ENCODE results near the gene ERICH2. TPM values are rescaled to one million over a fixed set of nuclear protein-coding genes. Genes with fewer than 3 reads are reported as not detected.
A peak's percentile ranks its signal among the peaks of the same experiment; 100 is the strongest.

Gene ERICH2
- total RNA-seq, 1 experiment from 2014 or later = not detected

DNA sequence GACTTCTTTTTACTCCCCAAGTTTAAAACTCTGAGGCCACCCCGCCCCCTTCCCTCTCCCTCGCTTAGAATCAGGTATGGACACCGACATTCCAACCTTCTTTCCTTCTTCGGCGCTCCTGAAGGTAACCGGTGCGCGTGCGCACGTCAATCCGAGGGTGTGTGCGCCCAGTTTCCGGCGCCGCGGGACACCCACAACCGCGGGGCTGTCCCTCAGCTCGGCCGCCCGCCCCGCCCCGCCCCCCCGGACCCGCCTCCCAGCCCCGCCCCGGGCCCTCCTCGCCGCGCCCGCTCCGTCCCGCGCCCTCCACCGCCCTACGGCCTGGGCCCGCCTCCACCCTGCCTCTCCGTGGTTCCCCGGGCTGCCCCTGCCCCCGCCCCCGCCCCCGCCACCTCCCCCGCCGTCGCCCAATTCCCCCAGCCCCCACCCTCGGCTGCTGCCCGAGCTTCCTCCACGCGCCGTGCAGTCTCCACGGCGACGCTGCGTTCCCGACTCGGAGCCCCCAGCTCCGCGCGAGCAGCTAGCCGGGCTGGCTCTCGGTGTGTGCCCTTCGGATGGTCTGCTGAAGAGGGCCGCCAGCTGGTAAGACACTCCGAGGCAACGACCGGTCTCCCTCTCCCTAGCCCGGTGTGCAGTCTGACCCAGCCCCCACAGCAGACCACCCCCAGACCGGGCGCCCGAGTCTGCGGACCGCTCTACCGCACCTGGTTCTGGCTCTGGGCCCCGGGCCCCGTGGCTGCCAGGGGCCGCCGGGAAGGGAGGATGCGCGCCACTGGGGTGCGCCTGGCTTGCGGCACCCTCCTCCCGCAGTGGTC is 635 bp downstream of the ERICH2 start:
- H3K9me3 ChIP-seq (ENCODE audit: low read length) = no peaks in the 10 kb centered on the region
- DNase-seq = peak; percentile 91
- H3K36me3 ChIP-seq (ENCODE audit: insufficient read depth, low read length) = no peaks in the 10 kb centered on the region
- no peaks in the 10 kb centered on the region for H3K27me3 ChIP-seq (ENCODE audit: low read length)
- H3K9me2 ChIP-seq (replicated peaks; ENCODE audit: insufficient read depth, low read length) = no peaks in the 10 kb centered on the region
- H3K4me3 ChIP-seq (ENCODE audit: low read length) = peak overlapping the region; percentile 92
- H3K4me2 ChIP-seq (ENCODE audit: low read depth, low read length, poor library complexity, severe bottlenecking) = peak overlapping the region; percentile 100
- peak overlapping the region; percentile 100 for H2AFZ ChIP-seq (ENCODE audit: low read length)
- H4K20me1 ChIP-seq (ENCODE audit: insufficient read depth, low read depth, low read length) = no peaks in the 10 kb centered on the region
- no peaks in the 10 kb centered on the region for H3K79me2 ChIP-seq (ENCODE audit: low read length)
- peaks cover 17% of the 10 kb centered on the region for H3K4me1 ChIP-seq (ENCODE audit: low read length)
- H3K27ac ChIP-seq (ENCODE audit: low read length) = no peak overlapping the region
- H3K9ac ChIP-seq (ENCODE audit: low read length) = peak overlapping the region; percentile 92

DNA sequence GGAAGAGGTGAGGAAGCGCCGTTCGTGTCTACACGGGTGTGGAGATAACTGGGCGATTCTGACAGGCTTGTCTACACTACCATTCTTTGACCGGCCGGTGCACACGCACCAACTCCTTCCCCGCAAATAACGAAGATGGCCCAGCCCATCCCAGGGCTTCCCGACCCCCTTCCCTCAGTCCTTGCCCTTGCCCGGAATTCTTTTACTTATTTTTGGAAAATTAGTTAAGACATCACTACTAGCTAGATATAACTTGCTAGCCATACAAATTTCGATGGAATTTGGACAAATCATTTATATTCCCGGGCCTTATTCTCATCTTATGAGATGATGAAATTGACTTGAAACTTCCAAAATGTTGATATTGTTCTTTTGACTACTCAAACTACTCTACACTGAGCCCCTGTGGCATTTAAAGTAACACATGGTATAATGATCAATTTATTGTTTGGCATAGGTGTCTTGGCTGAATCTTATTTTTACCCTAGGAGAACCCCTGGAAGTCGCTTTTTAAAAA is 1.3 kb downstream of the ERICH2 start:
- H3K9ac ChIP-seq (ENCODE audit: low read length) = peak overlapping the region; percentile 69
- no peaks in the 10 kb centered on the region for H3K9me2 ChIP-seq (replicated peaks; ENCODE audit: insufficient read depth, low read length)
- H2AFZ ChIP-seq (ENCODE audit: low read length) = peak overlapping the region; percentile 75; the same call in 1 of the 2 replicates
- H3K4me3 ChIP-seq (ENCODE audit: low read length) = peak overlapping the region; percentile 66
- no peaks in the 10 kb centered on the region for H4K20me1 ChIP-seq (ENCODE audit: insufficient read depth, low read depth, low read length)
- H3K27me3 ChIP-seq (ENCODE audit: low read length) = no peaks in the 10 kb centered on the region
- H3K9me3 ChIP-seq (ENCODE audit: low read length) = no peaks in the 10 kb centered on the region
- no peak overlapping the region for H3K27ac ChIP-seq (ENCODE audit: low read length)
- peak overlapping the region; percentile 70 for H3K4me2 ChIP-seq (ENCODE audit: low read depth, low read length, poor library complexity, severe bottlenecking)
- no peak for DNase-seq
- H3K36me3 ChIP-seq (ENCODE audit: insufficient read depth, low read length) = no peaks in the 10 kb centered on the region
- H3K79me2 ChIP-seq (ENCODE audit: low read length) = no peaks in the 10 kb centered on the region
- peaks cover 17% of the 10 kb centered on the region for H3K4me1 ChIP-seq (ENCODE audit: low read length)

DNA sequence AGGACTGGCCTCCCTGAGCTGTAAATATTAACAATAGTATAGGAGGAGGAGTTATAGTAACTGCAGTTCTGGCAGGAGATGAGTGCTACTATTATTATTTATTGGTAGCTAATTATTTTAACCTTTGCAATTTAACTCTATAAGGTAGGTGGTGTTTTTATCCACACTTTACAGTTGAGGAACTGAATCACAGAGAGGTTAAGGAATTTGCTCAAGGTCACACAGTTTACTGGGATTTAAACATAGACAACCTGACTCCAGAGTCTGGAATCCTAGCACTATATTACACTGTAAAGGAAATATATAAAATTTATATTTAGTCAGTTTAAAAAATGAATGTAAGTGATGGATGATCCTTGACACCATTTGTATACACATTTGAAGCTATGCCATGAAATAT is 2.1 kb downstream of the ERICH2 start:
- H3K9me2 ChIP-seq (replicated peaks; ENCODE audit: insufficient read depth, low read length) = no peaks in the 10 kb centered on the region
- no peak for DNase-seq
- H3K27me3 ChIP-seq (ENCODE audit: low read length) = no peaks in the 10 kb centered on the region
- H3K9me3 ChIP-seq (ENCODE audit: low read length) = no peaks in the 10 kb centered on the region
- no peaks in the 10 kb centered on the region for H3K36me3 ChIP-seq (ENCODE audit: insufficient read depth, low read length)
- no peak overlapping the region for H3K4me3 ChIP-seq (ENCODE audit: low read length)
- H3K4me2 ChIP-seq (ENCODE audit: low read depth, low read length, poor library complexity, severe bottlenecking) = no peak overlapping the region
- no peaks in the 10 kb centered on the region for H3K79me2 ChIP-seq (ENCODE audit: low read length)
- no peak overlapping the region for H2AFZ ChIP-seq (ENCODE audit: low read length)
- H3K4me1 ChIP-seq (ENCODE audit: low read length) = peaks cover 17% of the 10 kb centered on the region
- no peak overlapping the region for H3K27ac ChIP-seq (ENCODE audit: low read length)
- H3K9ac ChIP-seq (ENCODE audit: low read length) = no peak overlapping the region
- no peaks in the 10 kb centered on the region for H4K20me1 ChIP-seq (ENCODE audit: insufficient read depth, low read depth, low read length)

DNA sequence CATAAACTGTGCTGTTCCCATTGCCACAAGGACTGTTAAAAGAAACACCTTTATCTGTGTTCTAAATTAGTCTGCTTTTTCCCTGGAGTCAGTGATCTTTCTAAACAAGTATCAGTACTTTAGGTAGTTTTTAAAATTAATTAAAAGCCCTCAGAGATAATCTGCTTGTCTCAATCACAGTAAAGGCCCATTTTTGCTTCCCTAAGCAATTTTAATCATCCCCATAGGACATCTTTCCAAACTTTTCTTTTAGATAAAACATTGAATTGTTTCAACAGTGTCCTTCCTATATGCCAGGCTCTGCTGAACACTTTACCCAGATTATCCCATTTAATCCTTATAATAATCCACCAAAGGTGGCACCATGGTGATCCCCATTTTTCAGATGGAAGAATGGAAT is 3.9 kb downstream of the ERICH2 start:
- no peak overlapping the region for H3K27ac ChIP-seq (ENCODE audit: low read length)
- no peaks in the 10 kb centered on the region for H4K20me1 ChIP-seq (ENCODE audit: insufficient read depth, low read depth, low read length)
- DNase-seq = no peak
- no peak overlapping the region for H3K4me3 ChIP-seq (ENCODE audit: low read length)
- H3K4me2 ChIP-seq (ENCODE audit: low read depth, low read length, poor library complexity, severe bottlenecking) = no peak overlapping the region
- H3K9me3 ChIP-seq (ENCODE audit: low read length) = no peaks in the 10 kb centered on the region
- H3K36me3 ChIP-seq (ENCODE audit: insufficient read depth, low read length) = no peaks in the 10 kb centered on the region
- H3K27me3 ChIP-seq (ENCODE audit: low read length) = no peaks in the 10 kb centered on the region
- no peaks in the 10 kb centered on the region for H3K79me2 ChIP-seq (ENCODE audit: low read length)
- H3K9ac ChIP-seq (ENCODE audit: low read length) = no peak overlapping the region
- H2AFZ ChIP-seq (ENCODE audit: low read length) = no peak overlapping the region
- H3K4me1 ChIP-seq (ENCODE audit: low read length) = peaks cover 22% of the 10 kb centered on the region
- no peaks in the 10 kb centered on the region for H3K9me2 ChIP-seq (replicated peaks; ENCODE audit: insufficient read depth, low read length)

DNA sequence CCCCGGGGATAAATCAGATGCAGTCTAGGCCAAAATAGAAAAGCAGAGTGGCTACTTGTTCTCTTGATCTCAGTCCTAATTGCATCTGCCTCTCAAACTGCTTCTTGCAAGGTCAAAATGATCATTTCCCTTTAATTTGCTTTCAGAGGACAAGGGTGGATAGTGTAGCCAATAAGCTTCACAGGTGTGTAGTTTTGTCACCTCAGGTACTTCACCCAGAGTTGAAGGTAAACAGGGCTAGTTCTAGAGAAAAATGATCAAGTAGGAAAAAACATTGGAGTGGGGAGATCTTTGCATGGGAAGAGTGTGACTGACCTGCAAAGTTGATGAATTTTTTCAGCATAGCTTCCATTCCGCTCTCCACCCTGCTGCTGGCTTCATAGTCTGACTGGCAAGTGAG is 8.7 kb downstream of the ERICH2 start:
- Histone ChIP-seq H3K9me2 (replicated peaks; ENCODE audit: insufficient read depth, low read length) (no peaks in the 10 kb centered on the region), H3K4me2 (ENCODE audit: low read depth, low read length, poor library complexity, severe bottlenecking) (no peak overlapping the region), H3K9me3 (ENCODE audit: low read length) (no peaks in the 10 kb centered on the region), H3K4me1 (ENCODE audit: low read length) (peaks cover 6% of the 10 kb centered on the region; the same call in 1 of the 2 replicates), H3K9ac (ENCODE audit: low read length) (no peak overlapping the region), H3K36me3 (ENCODE audit: insufficient read depth, low read length) (no peaks in the 10 kb centered on the region), H3K4me3 (ENCODE audit: low read length) (no peak overlapping the region), H3K79me2 (ENCODE audit: low read length) (no peaks in the 10 kb centered on the region), H3K27ac (ENCODE audit: low read length) (no peak overlapping the region), H2AFZ (ENCODE audit: low read length) (no peak overlapping the region), H4K20me1 (ENCODE audit: insufficient read depth, low read depth, low read length) (no peaks in the 10 kb centered on the region), H3K27me3 (ENCODE audit: low read length) (no peaks in the 10 kb centered on the region)
- no peak for DNase-seq

DNA sequence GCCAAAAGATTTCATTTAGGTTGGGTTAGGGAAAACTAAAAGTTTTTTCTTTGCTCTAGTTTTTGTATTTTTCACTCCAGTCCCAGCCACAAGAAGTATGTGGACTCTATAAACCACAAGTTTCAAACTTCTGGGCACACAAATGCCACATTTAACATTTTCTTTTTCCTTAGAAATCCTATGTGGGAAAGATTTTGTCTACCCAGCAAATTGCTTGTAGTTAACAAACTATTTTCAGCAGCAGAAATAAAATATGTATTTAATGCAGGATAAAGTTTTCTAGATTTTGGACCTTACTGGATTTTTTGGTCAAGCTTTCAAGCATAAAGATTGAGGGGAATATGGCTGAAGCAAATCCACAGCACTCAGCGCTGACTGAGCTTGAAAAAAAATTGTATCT is 9.1 kb downstream of the ERICH2 start:
- Histone ChIP-seq H3K27ac (ENCODE audit: low read length) (no peak overlapping the region), H3K4me3 (ENCODE audit: low read length) (no peak overlapping the region), H4K20me1 (ENCODE audit: insufficient read depth, low read depth, low read length) (no peaks in the 10 kb centered on the region), H3K79me2 (ENCODE audit: low read length) (no peaks in the 10 kb centered on the region), H3K4me1 (ENCODE audit: low read length) (peaks cover 6% of the 10 kb centered on the region; the same call in 1 of the 2 replicates), H3K9ac (ENCODE audit: low read length) (no peak overlapping the region), H3K36me3 (ENCODE audit: insufficient read depth, low read length) (no peaks in the 10 kb centered on the region), H3K9me3 (ENCODE audit: low read length) (no peaks in the 10 kb centered on the region), H3K4me2 (ENCODE audit: low read depth, low read length, poor library complexity, severe bottlenecking) (no peak overlapping the region), H3K27me3 (ENCODE audit: low read length) (no peaks in the 10 kb centered on the region), H2AFZ (ENCODE audit: low read length) (no peak overlapping the region), H3K9me2 (replicated peaks; ENCODE audit: insufficient read depth, low read length) (no peaks in the 10 kb centered on the region)
- no peak for DNase-seq

DNA sequence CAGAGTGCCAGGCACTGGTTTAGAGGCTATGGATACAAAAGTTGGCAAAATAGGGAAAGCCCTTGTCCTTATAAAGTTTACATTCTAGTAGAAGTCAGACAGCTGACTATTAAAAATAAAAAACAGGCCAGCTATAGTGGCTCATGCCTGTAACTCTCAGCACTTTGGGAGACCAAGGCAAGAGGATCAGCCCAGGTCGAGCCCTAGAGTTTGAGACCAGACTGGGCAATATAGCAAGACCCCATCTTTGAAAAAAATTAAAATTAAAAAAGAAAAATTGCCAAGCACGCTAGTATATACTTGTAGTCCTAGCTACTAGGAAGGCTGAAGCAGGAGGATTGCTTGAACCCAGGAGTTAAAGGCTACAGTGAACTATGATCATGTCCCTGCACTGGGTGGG is 12.5 kb downstream of the ERICH2 start:
- Histone ChIP-seq H3K9ac (ENCODE audit: low read length) (no peak overlapping the region), H3K36me3 (ENCODE audit: insufficient read depth, low read length) (no peaks in the 10 kb centered on the region), H3K4me2 (ENCODE audit: low read depth, low read length, poor library complexity, severe bottlenecking) (no peak overlapping the region), H2AFZ (ENCODE audit: low read length) (no peak overlapping the region), H3K4me3 (ENCODE audit: low read length) (no peak overlapping the region), H3K27ac (ENCODE audit: low read length) (no peak overlapping the region), H3K27me3 (ENCODE audit: low read length) (no peaks in the 10 kb centered on the region), H4K20me1 (ENCODE audit: insufficient read depth, low read depth, low read length) (no peaks in the 10 kb centered on the region), H3K79me2 (ENCODE audit: low read length) (no peaks in the 10 kb centered on the region), H3K9me3 (ENCODE audit: low read length) (no peaks in the 10 kb centered on the region), H3K4me1 (ENCODE audit: low read length) (peaks cover 5% of the 10 kb centered on the region; the same call in 1 of the 2 replicates), H3K9me2 (replicated peaks; ENCODE audit: insufficient read depth, low read length) (no peaks in the 10 kb centered on the region)
- DNase-seq = no peak

DNA sequence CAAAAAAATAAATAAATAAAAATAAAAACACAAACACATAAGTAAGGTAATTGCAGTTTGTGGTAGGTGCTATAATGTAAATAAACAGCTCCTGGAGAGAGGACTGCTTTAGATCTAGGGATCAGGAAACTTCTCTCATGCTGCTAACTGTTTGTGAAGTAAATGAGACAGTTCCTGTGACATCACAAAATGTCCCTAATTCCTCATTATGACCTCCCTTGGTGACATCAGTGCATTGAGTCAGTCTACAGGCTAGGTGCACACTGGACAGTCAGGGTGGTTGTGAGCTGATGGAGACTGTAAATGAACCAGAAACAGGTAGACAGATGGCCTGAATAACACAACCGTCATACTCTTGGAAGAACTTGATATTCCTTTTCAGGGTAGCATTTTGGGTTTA is 13.4 kb downstream of the ERICH2 start:
- Histone ChIP-seq H3K27me3 (ENCODE audit: low read length) (no peaks in the 10 kb centered on the region), H3K4me2 (ENCODE audit: low read depth, low read length, poor library complexity, severe bottlenecking) (no peak overlapping the region), H3K79me2 (ENCODE audit: low read length) (no peaks in the 10 kb centered on the region), H3K9me3 (ENCODE audit: low read length) (no peaks in the 10 kb centered on the region), H2AFZ (ENCODE audit: low read length) (no peak overlapping the region), H3K9ac (ENCODE audit: low read length) (no peak overlapping the region), H3K27ac (ENCODE audit: low read length) (no peak overlapping the region), H3K4me1 (ENCODE audit: low read length) (no peaks in the 10 kb centered on the region), H4K20me1 (ENCODE audit: insufficient read depth, low read depth, low read length) (no peaks in the 10 kb centered on the region), H3K4me3 (ENCODE audit: low read length) (no peak overlapping the region), H3K9me2 (replicated peaks; ENCODE audit: insufficient read depth, low read length) (no peaks in the 10 kb centered on the region), H3K36me3 (ENCODE audit: insufficient read depth, low read length) (no peaks in the 10 kb centered on the region)
- DNase-seq = no peak
